ENCODE measurements around the gene CASK.

DNA sequence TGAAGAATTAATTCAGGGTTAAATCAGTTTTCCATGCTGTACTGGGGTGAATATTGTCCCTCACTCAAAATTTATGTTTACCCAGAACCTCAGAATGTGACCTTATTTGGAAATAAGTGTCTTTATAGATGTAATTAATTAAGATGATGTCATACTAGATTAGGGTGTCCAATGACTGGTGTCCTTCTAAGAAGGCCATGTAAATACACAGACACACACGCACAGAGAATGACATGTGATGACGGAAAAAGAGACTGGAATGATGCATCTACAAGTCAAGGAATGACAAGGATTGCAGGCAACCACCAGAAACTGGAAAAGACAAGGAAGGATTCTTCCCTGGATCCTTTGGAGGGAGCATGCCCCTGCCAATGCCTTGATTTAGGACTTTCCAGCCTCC, 319.2 kb downstream of the CASK start:
- no peak for TF ChIP-seq CTCF (IDR thresholded peaks at IDR 0.05; ENCODE audit: low read depth, low read length, missing input control)
- TF ChIP-seq JUND (IDR thresholded peaks at IDR 0.05) = no peak
- no peak for TF ChIP-seq RAD21 (IDR thresholded peaks at IDR 0.05)
- no peak for TF ChIP-seq MAX (IDR thresholded peaks at IDR 0.05)
- no peak for TF ChIP-seq GABPA (IDR thresholded peaks at IDR 0.05 in 1 of 2, conservative IDR thresholded peaks at IDR 0.05 in 1 of 2)
- TF ChIP-seq SP1 (IDR thresholded peaks at IDR 0.05) = no peak
- TF ChIP-seq REST (IDR thresholded peaks at IDR 0.05) = no peak
- no peak for TF ChIP-seq FOXA1 (IDR thresholded peaks at IDR 0.05)
- TF ChIP-seq, protein P1, sequence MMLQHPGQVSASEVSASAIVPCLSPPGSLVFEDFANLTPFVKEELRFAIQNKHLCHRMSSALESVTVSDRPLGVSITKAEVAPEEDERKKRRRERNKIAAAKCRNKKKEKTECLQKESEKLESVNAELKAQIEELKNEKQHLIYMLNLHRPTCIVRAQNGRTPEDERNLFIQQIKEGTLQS (IDR thresholded peaks at IDR 0.05) = no peak
- no peak for TF ChIP-seq FOXA2 (IDR thresholded peaks at IDR 0.05)
